ENCODE results near the gene DHH.

The DHH gene

GRCh38 chr12:49126852-49127763 lies 32.5 kb upstream of the DHH start:
- DNase-seq (ENCODE audit: low read depth), result no peak
- TF ChIP-seq, protein P1, sequence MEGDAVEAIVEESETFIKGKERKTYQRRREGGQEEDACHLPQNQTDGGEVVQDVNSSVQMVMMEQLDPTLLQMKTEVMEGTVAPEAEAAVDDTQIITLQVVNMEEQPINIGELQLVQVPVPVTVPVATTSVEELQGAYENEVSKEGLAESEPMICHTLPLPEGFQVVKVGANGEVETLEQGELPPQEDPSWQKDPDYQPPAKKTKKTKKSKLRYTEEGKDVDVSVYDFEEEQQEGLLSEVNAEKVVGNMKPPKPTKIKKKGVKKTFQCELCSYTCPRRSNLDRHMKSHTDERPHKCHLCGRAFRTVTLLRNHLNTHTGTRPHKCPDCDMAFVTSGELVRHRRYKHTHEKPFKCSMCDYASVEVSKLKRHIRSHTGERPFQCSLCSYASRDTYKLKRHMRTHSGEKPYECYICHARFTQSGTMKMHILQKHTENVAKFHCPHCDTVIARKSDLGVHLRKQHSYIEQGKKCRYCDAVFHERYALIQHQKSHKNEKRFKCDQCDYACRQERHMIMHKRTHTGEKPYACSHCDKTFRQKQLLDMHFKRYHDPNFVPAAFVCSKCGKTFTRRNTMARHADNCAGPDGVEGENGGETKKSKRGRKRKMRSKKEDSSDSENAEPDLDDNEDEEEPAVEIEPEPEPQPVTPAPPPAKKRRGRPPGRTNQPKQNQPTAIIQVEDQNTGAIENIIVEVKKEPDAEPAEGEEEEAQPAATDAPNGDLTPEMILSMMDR (IDR thresholded peaks at IDR 0.05; ENCODE audit: low read depth, low read length, missing control alignments), result no peak
- H3K4me3 ChIP-seq (ENCODE audit: low read depth, low read length), result no peak overlapping the region

- no peak overlapping the region for H3K4me3 ChIP-seq (ENCODE audit: low read depth, low read length)
- TF ChIP-seq, protein P1 (IDR thresholded peaks at IDR 0.05; ENCODE audit: low read depth, low read length, missing control alignments), result peak; percentile 26
- no peak for DNase-seq (ENCODE audit: low read depth)
Measured at GRCh38 chr12:49121047-49121696, 26.6 kb upstream of the DHH start.

- TF ChIP-seq, protein P1 (IDR thresholded peaks at IDR 0.05; ENCODE audit: low read depth, low read length, missing control alignments), result no peak
- H3K4me3 ChIP-seq (ENCODE audit: low read depth, low read length), result peak overlapping the region; percentile 94
- no peak for DNase-seq (ENCODE audit: low read depth)
Measured at GRCh38 chr12:49111206-49111605, 16.6 kb upstream of the DHH start.

- peak within 1 kb of the TSS; percentile 94 for H3K4me3 ChIP-seq (ENCODE audit: low read depth, low read length)
- TF ChIP-seq, protein P1 (IDR thresholded peaks at IDR 0.05; ENCODE audit: low read depth, low read length, missing control alignments), result peak; percentile 44
- DNase-seq (ENCODE audit: low read depth), result peak; percentile 96
Measured at GRCh38 chr12:49110464-49111155, 16.0 kb upstream of the DHH start, which contains the start of gene LMBR1L. Gene LMBR1L, minus strand, starts transcription at chr12:49110847. Its CDS starts 292 bp downstream, at chr12:49110555.

GRCh38 chr12:49109641-49110463 lies 15.3 kb upstream of the DHH start:
- no peak for DNase-seq (ENCODE audit: low read depth)
- peak overlapping the region; percentile 94 for H3K4me3 ChIP-seq (ENCODE audit: low read depth, low read length)
- TF ChIP-seq, protein P1 (IDR thresholded peaks at IDR 0.05; ENCODE audit: low read depth, low read length, missing control alignments), result no peak

GRCh38 chr12:49108958-49109404 lies 14.4 kb upstream of the DHH start:
- DNase-seq (ENCODE audit: low read depth), result no peak
- H3K4me3 ChIP-seq (ENCODE audit: low read depth, low read length), result no peak overlapping the region; the same call in 1 of the 2 replicates
- TF ChIP-seq, protein P1 (IDR thresholded peaks at IDR 0.05; ENCODE audit: low read depth, low read length, missing control alignments), result no peak

All from GM12864 (cell line).